Cerebellar cortex (tissue), 1 donor: ENCODE measurements around the gene CDKN1B.
A peak's percentile ranks its signal among the peaks of the same experiment; 100 is the strongest.

ENCODE experiments used
- DNase-seq: peaks from one replicate; pipeline ENCODE4 v3.0.0-alpha.2; 2015; ENCODE audit warnings: low spot score

Gene CDKN1B

DNA sequence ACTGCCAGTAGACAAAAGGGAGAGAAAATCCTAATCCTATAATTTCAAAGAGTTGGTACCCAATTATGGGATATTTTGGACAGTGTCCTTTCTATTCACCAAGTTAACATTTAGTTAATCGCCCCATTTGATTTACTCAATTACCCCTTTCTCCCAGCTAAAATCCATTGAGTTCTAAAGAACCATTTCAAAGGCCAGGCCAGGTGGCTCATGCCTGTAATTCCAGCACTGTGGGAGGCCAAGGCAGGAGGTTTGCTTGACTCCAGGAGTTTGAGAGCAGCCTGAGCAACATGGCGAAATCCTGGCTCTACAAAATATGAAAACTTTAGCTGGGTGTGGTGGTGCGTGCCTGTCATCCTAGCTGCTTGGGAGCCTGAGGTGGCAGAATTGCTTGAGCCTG lies 15.7 kb upstream of the CDKN1B start:
- DNase-seq: no peak

DNA sequence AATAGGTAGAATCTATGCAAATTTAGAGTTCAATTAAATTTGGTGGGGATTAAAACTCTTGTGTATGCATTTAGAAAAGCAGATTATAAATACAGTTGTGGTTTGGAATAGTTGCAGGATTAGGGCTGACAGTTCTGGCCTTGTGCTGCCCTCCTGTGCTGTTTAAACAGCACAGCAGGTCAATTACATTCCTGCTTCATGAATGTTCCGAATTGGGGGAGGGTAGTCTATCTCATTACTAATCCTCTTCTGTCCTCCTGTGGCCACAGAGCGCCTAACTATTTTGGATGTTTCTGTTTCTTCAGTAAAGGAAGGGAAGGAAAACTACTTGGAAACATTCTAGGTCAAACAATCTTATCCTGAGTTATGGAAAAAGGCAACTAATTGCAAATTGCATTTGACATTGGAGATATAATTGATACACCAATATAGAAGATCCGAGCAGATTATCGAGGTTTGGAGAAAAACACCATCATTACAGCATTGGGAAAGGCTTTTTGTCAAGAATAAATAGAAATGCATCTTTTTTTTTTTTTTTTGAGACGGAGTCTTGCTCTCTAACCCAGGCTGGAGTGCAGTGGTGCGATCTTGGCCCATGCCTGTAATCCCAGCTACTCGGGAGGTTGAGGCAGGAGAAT lies 12.5 kb upstream of the CDKN1B start:
- peak; percentile 95 for DNase-seq

DNA sequence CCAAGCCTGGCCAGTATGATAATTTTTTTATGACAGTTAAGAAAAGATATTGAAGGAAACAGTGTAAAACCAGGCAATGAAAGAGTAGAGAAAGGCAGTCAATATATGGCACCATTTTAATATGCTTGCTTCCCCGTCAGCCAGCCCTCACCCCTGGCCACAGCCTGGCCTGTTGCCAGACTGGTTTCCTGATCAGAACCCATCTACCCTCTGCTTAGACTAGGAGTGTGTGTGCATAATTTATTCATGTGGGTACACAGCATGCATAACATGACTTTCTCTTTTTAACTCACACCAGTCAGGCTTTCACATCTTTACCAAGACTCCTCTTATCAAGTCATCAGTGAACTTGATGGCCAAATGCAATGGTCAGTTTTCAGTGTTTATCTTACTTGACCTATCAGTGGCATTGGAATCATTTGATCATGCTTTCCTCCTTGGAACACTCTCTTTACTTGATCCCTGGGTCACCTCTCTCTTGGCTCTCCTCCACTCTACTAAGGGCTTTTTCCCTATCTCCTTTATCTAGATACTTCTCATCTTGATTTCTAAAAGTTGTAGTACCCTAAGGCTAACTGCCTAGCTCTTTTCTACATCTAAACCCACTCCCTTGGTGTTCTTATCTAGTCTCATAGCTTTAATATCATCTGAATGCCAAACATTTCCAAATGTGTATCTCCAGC lies 11.2 kb upstream of the CDKN1B start:
- DNase-seq: no peak

GRCh38 chr12:12713932-12714275 lies 3.3 kb upstream of the CDKN1B start:
- DNase-seq: no peak

GRCh38 chr12:12714276-12715021 lies 2.7 kb upstream of the CDKN1B start:
- peak; percentile 80 for DNase-seq

DNA sequence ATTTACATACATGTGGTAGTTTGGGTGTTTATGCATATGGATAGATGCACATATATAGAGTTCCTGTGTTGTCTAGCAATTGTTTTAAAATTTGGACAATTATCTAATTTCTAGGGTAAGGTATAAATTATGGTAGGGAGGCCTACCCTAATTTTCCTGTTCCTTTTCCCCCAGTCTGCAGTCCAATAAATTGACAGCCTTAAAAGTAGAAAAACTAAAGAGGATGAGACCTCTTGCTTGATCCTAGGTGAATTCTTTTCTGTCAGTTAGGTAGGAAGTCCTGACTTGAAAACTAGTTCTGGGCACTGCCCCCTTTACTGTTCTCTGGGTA lies 2.1 kb upstream of the CDKN1B start:
- no peak for DNase-seq

DNA sequence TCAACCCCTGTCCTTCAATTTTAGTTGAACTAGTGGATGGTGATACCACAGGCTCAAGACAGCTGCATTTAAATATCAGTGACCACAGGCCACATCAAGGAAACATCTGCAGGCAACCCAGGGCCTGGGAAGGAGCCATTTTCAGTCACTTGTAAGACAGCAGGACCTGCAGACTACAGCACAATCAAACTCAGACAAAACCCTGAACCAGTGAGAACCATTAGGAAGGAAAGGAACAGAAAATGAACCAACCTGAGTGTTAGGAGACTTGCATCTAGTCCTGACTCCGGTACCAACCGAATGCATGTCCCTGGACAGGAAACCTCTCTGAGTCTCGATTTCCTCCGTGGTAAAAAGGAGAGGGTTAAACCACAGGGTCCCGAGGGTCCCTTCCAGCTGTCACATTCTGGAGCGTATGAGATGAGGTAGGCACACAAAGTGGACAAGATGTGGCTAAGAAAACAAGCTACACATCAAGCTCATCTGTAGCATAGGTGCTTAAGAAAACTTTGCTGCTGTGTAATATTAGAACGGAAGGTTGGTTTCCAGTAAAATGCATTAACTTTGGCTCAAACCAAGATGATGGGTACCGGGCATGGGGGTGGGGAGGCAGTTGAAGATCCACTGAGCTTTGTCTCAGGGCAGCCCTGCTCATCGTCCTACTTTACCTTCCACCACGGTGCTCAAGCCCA lies 1.6 kb upstream of the CDKN1B start:
- peak; percentile 49 for DNase-seq

GRCh38 chr12:12716151-12716792 lies 896 bp upstream of the CDKN1B start:
- DNase-seq: peak; percentile 67

GRCh38 chr12:12717586-12718380 lies 615 bp downstream of the CDKN1B start:
- DNase-seq: no peak

- DNase-seq: no peak
These were observed 1.2 kb downstream of the CDKN1B start for GRCh38 chr12:12718381-12718759.

DNA sequence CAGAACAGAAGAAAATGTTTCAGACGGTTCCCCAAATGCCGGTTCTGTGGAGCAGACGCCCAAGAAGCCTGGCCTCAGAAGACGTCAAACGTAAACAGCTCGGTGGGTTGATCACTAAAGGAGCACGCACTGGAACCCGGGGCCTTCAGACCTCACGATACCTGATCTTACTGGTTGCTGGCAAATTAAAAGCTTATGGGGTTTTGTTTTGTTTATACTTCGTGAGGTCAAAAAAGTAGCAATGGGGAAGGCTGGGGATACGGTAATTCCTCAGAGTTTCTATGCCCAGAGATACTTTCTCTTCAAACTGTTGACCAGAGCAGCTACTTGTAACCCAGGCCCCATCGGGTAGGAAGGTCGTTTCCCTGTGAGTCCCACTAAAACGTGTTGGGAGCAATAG lies 1.7 kb downstream of the CDKN1B start:
- DNase-seq: no peak

DNA sequence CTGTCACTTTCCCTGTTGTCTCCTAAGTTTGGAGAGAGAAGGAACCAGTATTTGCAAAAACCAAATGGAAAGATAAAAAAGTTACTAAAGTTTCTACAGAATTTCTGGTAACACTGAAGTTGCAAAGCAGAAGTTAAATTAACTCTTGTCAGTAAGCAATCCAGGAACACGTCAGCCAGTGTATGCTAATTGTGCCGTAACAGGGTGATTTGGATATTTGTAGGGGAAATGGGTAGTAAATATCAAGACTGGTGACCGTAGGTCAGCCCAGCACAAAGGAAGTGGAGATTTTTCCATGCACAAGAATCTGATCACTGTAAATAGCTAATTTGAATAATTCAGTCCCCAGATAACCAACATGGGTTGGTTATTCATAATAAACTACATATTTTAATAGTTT lies 2.3 kb downstream of the CDKN1B start:
- DNase-seq: no peak

DNA sequence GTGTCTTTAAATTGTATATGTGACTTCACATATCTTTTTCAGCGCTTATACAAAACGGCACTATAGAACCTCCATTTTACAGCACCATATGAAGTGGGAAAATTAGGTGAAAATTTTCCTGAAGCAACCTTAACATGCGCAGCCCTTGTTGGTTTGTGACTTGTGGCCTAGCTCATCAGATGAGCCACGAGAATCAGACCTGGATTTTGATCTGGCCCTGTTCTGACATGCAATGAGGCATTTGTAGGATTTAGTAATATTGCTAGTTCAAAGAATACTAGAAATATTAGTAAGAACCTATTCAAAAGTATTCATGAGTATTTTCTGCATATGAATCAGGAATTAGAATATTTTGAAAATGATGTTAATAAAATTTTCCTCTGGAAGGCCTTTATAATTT lies 2.9 kb downstream of the CDKN1B start:
- DNase-seq: no peak

DNA sequence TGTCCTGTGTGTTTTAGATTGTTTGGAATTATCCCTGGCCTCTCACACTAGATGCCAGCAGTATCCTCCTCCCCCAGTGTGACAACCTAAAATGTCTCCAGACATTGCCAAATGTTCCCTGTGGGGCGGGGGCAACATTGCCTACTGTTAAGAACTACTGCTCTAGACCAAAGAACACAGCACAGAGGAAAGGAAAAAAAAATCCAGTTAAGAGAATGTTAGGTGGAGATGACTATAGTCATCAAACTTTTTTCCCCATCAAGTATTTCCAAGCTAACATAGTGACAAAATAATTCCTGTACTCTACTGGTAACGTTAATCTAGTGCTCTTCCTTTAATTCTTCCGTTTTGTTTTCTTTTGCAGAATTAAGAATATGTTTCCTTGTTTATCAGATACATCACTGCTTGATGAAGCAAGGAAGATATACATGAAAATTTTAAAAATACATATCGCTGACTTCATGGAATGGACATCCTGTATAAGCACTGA lies 3.5 kb downstream of the CDKN1B start:
- no peak for DNase-seq

DNA sequence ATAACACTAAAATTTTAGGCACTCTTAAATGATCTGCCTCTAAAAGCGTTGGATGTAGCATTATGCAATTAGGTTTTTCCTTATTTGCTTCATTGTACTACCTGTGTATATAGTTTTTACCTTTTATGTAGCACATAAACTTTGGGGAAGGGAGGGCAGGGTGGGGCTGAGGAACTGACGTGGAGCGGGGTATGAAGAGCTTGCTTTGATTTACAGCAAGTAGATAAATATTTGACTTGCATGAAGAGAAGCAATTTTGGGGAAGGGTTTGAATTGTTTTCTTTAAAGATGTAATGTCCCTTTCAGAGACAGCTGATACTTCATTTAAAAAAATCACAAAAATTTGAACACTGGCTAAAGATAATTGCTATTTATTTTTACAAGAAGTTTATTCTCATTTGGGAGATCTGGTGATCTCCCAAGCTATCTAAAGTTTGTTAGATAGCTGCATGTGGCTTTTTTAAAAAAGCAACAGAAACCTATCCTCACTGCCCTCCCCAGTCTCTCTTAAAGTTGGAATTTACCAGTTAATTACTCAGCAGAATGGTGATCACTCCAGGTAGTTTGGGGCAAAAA lies 4.1 kb downstream of the CDKN1B start:
- no peak for DNase-seq

GRCh38 chr12:12721814-12722434 lies 4.8 kb downstream of the CDKN1B start:
- DNase-seq: no peak

DNA sequence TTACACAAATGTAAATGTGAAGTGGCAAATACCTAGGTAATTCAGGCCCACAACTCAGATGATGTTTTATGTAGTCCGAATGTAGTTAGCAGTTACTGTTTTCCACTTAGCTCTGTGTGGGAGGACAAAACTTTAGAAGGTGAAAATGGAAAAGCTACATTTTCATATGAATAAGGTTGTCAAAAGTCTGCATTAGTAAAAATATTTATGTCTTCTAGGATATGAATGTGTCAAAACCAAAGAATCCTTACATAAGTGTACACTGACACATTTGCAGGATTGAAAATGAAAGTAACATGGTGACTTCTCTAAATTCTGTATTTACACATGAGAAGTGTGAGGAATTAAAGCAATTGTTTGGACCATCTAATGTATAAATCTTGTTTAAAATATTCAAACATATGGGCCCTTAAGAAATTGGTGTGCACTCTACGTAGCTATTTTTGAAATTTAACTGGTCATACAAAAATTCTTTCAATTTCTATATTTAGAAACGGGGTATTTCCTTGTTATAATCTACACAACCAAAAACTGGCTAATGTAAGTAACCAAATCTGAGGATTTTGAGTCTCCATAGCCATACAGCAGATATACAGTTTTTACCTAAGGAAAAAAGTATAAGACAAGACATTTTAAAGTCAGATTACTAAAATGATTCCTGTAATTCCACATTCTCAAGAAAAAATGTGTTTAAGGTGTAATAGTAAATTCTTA lies 5.4 kb downstream of the CDKN1B start:
- DNase-seq: no peak

GRCh38 chr12:12723149-12723680 lies 6.0 kb downstream of the CDKN1B start:
- DNase-seq: no peak

GRCh38 chr12:12723681-12724420 lies 6.7 kb downstream of the CDKN1B start:
- DNase-seq: peak; percentile 47
